ENCODE results near the gene MAST4.

The MAST4 gene

DNA sequence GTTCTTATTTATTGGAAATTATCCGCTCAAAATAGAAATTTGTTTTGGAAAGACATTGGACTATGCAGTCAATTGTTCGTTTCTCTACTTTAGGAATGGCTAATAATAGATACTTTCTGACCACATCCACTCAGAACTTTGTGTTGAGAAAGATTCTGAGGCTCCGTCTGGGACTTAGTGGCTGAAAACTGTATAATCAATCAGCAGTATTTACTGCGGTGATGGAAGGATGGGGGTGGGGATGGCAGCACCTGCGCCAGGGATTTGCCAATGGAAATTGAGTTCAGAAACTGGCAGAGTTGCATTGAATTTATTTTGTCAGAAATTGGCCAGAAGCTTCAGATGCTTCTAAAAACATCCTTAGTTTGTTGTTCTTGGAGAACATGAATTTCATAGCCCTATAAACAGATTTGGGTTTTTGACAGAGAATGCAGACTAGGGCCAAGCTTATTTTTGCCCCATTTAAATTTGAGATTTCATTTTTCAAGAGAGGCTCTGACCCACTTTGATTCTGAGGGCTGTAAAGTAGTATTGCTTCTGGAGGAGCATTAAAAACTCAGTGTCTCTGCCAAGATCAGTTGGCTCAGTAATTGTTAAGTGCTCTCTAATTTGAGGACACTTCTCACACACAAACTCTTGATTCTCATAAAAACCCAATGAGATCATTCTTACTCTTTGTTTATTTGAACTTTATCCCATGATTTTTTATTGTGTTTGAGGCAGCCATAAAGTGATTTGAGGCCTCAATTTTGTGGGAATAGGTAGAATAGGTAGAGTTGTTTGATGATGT lies 385.3 kb downstream of the MAST4 start:
- in situ Hi-C loops (cut with HindIII; ENCODE audit: low sequenced_read_pairs): no loop called here

DNA sequence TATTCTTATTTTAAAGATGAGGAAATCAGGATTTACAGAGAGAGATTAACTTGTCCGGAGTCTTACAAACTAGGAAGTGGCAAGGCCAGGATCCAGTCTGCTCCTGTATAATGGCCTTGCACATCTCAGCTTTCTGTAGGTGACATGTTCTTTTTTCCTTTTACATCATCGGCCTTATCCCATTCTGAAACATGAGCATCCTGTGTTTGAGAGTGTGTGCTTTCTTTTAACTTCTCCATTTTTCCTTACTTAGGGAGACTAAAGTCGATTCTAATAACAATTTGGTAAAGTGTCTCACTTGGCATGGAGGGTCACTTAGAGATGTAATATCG lies 385.8 kb downstream of the MAST4 start:
- in situ Hi-C loops (cut with HindIII; ENCODE audit: low sequenced_read_pairs): no loop called here

DNA sequence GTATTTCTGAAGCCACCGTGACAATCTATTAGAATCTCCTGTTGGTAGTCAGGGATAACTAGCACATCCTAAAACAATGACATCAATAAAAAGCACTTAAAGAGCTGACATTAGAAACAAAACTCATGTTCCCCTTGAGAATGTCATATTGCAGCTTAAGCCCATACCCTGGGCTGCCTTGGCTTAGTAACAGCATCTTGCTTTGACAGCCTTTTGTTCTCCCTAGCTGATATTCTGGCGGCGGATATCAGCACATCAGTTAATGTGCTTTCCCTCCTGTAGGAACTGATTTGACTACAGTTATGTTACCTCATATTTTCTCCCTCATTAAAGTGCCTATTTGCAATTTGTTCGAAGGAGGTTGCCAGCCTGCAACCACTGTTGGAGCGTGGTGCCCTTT lies 386.3 kb downstream of the MAST4 start:
- in situ Hi-C loops (cut with HindIII; ENCODE audit: low sequenced_read_pairs): no loop called here

DNA sequence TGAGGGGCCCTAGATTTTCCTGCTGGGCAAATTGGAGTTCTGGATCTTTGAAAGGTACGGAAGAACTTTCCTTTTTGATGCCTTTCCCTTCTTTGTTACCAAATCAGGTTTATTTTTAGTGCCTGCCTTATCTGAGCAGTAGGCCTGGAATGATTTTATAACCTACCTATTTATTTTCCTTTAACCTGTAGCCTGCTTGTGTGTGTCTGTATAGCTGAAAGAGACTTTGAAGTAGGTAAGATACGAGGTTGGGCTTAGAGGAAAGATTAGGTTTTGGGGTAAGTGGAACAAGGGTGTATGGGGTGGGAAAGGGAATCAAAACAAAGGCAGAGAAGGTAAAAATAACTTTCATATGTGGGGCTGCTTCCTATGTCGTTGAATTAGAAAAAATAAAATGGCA lies 389.2 kb downstream of the MAST4 start:
- in situ Hi-C loops (cut with HindIII; ENCODE audit: low sequenced_read_pairs): no loop called here

DNA sequence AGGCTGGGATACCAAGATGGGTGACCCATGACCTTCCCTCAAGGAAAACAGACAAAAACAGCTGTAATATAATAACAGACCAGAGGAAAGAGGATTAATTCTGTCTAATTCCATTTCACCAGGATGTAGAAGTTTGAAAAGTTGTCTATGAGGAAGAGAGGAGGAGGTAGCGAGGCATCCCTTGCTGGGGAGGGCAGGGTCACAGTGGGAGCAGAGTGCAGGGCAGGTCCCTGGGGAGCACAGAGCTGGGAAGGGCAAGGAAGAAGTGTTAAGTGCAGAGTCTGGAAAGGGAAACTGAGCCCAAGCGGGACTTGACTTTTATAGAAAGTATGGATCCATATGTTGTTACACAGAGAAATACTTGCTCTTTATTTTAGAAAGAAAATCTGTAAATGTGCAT lies 389.8 kb downstream of the MAST4 start:
- in situ Hi-C loops (cut with HindIII; ENCODE audit: low sequenced_read_pairs): no loop called here

DNA sequence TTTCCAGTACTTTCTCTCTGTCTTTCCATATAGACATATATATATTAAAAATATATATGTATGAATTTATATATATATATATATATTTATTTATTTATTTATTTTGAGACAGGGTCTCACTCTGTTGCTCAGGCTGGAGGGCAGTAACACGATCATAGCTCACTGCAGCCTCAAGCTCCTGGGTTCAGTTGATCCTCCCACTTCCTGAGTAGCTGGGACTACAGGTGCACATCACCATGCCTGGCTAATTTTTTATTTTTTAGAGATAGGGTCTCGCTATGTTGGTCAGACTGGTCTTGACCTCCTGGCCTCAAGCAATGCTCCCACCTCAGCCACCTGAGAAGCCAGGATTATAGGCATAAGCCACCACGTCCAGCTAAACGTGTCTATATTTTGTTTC lies 390.3 kb downstream of the MAST4 start:
- in situ Hi-C loops (cut with HindIII; ENCODE audit: low sequenced_read_pairs): no loop called here

DNA sequence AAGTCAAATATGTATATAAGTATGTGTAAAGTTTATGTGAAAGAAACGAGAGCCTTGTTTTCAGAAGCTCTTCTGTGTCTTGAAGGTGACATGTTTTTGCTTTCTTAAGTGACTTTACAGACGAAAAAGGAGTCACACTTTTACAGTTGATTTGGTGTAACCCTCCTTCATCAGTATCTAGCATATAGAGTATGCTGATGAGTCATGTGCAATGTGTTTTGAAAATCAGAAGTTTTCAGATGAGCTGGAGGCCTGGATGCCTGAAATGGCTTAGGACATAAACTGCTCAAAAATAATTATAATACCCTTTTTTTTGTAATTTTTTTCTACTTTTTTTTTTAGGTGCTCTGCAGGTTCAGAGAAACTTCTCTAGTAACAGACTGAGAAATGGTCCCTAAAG lies 390.9 kb downstream of the MAST4 start:
- in situ Hi-C loops (cut with HindIII; ENCODE audit: low sequenced_read_pairs): no loop called here

DNA sequence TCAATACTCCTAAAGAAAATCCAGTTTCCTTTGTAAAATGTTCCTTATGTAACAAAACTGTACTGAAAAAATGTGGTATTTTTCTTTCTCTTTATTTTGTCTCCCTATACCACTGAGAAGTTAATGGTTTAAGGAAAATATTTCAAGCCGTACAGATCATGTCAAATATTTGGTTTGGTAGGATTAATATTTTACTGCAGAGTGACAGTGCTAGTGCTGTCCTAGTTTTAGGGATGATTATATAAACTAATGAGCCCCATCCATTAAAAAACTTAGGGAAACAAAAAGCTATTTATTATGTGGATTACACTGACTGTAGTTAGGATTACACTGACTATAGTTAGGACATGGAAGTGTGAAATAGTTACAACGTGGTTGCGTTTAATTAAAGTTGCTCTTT lies 391.3 kb downstream of the MAST4 start:
- in situ Hi-C loops (cut with HindIII; ENCODE audit: low sequenced_read_pairs): no loop called here

DNA sequence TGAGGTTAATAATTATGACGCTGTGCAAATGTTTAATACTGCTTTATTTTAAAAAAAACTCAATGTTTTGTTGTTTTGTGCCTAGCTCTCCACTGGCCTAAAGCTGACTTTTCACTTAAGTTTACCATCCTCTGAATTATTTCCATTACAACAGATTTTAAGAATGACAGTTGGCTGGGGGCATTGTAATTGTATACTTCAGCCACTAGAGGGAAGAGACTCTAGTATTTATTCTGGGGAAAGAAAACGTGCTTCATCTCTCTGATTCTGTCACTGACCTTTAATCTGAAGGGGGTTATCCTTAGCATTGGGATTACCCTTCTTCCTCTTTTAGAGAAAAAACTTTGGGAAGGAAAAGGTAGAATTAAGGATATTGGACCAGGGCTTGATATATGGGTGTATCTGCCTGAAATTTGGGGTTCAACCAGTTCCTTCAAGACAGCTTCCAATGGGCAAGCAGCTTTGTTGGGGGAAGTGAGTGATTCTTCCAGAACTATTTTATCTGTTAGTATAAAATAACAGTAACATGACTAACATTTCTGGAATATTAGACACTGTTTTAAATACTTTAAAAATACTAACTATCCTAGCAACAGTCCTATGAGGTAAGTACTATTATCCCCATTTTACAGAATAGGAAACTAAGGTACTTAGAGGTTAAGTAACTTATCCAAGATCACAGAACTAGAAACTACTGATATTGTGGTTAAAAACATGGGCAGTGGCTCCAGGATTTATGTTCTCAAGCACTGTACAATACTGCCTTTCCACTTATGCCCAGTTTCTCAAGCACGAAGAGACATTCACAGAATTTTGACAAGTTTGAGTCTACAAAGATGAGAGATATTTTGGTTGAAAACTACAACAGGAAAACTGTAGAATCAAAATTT lies 392.0 kb downstream of the MAST4 start:
- in situ Hi-C loops (cut with HindIII; ENCODE audit: low sequenced_read_pairs): no loop called here

DNA sequence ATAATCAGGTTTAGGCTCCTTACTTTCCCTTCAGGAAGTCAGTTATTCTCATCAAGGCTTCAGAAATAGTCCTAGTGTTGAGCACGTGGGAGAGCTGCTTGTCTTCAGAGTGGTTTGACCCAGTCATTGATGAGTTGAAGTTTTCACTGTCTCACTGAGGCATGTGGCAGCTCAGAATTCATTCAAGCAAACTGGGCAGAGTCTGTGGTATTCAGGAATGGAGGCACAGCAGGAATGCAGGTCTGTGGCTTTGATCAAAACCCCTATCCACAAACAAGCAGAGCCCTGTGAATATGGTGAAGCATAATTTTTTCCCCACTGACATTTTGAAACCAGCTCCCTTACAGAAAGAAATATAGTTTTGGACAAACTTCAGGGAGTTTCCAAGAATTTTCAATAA lies 393.1 kb downstream of the MAST4 start:
- in situ Hi-C loops (cut with HindIII; ENCODE audit: low sequenced_read_pairs): no loop called here

DNA sequence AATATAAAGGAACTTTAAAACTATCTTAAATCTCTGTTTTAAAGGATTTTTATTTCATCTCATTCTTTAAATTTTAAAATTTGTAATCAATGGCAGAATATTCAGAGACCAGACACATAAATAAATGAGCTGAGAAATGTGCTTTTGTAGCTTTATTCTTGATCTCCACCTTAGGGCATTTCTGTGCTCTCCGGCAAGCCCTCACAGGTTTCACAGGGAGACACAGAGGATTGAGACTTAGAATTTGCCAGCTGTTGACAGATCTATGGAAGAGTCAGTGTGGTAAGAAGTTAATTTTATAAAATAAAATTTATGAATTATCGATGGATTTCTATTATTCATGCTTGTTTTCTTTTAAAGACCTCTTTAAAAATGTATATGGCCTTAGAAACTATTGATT lies 393.6 kb downstream of the MAST4 start:
- in situ Hi-C loops (cut with HindIII; ENCODE audit: low sequenced_read_pairs): no loop called here

DNA sequence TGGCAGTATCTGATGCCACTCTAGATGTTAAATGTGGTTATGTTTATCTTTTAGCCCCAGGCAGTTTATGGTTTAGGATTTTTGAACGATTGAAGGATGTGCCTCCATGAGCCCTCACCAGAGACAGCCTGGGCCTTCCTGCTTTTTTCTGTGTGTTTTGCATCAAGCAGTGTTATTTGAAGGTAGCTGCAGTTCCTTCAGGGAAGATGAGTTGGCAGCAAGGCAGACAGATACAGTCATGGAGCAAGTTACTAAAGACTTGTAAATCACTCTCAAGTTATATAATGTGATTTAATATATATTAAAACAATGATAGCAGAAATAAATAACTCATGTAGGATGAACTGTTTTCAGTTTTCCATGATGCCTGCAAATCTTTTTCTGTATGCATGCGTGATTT lies 395.6 kb downstream of the MAST4 start:
- in situ Hi-C loops (cut with HindIII; ENCODE audit: low sequenced_read_pairs): no loop called here

DNA sequence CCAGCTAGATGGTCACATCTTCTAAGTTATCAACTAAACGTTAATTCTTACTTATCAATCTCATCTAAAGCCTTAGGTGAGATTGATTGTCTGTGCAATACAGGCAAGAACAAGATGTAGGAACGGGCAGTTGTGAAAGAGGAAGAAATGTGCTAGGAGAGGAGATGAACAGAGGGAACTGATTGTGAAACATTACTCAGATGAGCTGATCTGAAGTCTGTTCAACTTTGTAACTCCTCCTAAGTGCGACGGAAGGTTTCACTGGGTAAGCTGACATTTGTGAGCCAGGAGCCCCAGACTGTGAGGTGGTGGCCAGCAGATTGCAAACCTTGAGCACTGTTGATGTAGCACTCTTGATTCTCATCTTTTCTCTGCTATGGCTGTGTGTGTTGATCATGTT lies 396.4 kb downstream of the MAST4 start:
- in situ Hi-C loops (cut with HindIII; ENCODE audit: low sequenced_read_pairs): no loop called here

DNA sequence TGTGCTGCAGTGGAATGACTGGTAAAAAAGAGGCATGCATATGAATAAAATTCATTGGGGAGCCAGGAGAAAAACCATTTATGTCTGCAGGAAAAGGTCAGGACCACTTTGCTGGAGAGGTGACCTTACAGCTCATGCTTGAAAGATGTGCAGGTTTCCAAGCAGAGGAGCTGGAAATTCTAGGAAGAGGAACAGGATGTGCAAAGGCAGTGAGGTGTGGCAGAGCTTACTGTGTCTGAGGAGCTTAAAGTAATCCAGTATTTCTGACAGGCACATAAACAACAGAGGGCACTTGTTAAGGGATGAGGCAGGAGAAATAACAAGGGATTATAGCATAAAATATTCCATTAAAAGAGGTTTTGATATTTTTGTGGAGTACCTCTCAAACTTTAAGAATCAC lies 397.3 kb downstream of the MAST4 start:
- in situ Hi-C loops (cut with HindIII; ENCODE audit: low sequenced_read_pairs): no loop called here

DNA sequence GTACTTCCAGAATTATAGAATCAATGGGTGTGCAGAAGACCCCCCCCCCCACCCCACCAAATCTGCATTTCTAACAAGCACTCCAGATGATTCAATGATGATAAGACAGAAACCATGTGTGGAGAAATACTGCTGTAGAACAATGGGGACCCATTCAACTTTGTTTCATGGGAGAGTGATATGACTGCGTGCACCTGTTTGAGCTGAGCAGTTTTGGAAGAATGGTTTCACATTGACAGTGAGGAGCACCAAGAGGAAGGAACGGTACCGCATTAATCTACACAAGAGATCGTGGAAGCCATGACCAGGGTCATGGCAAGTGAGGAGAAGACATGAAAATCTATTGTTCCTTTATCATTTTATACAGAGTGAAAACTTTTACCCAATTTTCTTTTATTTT lies 397.7 kb downstream of the MAST4 start:
- in situ Hi-C loops (cut with HindIII; ENCODE audit: low sequenced_read_pairs): no loop called here

DNA sequence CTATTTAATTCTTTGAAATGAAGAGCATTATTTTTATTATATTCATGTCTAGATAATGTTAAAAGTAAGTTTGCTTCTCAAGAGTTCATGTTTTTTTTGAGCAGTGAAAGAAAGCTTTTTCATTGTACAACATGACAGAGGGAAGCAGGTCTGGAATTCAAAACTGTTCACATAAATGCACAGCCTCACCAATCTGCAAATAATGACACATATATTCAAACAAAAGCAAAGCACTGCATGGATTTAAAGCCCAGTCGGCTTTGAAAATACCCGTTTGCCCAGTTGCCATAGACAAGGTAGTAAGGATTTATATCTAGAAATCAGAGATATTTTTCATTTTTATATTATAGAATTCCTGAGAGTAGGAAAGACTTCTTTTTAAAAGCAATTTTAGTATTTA lies 398.6 kb downstream of the MAST4 start:
- in situ Hi-C loops (cut with HindIII; ENCODE audit: low sequenced_read_pairs): no loop called here

DNA sequence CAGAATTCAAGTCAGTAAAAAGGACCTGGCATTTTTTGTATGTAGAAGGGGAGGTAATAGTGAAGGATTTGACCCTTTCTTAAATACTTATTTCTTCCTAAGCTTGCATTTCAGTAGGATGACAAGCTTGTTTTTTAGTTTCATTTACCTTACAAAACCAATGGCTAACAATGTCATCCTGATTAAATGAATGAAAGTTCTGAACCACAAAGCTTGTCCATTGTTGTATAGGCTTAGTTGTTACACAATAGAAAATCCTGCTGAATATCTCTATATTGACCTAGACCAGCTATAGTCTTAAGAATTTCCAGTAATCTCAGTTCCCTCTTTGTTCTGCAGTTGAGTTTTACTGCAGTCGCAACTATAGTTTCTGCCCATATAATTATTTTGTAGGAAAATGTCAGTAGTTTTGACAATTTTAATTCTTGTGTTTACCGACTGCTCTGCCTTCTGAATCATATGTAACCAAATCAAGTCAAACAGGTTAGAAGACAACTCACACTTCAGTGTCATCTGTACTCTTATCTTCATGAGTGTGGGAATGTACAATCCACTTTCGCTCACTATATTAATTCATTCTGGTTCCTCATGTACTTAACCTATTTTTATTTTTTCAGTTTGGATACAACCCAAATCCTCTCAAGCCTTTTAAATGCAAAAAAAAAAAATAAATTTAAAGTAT lies 404.7 kb downstream of the MAST4 start:
- in situ Hi-C loops (cut with HindIII; ENCODE audit: low sequenced_read_pairs): no loop called here

DNA sequence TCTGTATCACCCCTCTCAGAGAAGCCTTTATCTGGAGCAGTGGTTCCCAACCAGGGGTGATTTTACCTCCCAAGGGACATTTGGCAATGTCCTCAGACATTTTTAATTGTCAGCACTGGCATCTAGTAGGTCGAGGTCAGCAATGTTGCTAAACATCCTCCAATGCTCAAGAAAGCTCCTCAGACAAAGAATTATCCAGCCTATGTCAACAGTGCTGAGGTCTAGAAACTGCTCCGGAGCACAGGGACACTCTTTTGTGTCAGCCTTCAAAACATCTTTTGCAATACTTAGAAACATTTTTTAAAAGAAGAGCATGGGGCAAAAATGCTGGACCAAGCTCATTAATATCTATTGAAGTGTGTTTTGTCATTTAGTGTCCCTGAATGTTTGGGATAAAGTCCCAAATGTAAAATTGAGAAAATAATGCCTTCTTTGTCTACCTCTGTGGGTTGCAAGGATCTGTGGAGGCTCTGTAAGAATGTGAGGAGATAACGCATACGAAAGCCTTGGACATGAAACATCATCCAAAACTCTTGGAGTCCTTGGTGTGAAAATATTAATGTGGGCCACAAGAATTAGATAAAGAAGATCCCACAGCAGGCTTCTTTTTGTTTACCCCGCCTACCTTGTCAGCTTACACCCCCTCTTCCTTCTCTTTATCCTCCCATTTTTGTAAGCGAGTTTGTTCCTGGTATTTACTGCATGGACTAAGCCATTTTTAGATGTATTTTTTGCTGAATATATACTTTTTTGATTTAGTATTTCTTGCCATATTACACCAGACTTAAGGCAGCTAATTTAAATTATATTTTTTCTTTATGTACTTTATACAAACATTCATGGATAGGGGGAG lies 406.9 kb downstream of the MAST4 start:
- in situ Hi-C loops (cut with HindIII; ENCODE audit: low sequenced_read_pairs): no loop called here

DNA sequence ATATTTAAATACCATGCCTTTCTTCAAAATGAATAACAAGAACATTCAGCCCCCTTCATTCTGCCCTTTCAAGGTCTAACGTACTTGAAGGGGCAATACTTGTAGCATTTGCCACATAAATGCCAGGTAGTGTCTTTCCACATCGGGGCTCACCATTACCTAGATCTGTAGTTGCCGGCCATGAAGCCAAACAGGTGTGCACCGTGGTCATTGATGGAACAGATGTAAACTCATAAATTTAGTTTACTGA lies 407.4 kb downstream of the MAST4 start:
- in situ Hi-C loops (cut with HindIII; ENCODE audit: low sequenced_read_pairs): no loop called here

DNA sequence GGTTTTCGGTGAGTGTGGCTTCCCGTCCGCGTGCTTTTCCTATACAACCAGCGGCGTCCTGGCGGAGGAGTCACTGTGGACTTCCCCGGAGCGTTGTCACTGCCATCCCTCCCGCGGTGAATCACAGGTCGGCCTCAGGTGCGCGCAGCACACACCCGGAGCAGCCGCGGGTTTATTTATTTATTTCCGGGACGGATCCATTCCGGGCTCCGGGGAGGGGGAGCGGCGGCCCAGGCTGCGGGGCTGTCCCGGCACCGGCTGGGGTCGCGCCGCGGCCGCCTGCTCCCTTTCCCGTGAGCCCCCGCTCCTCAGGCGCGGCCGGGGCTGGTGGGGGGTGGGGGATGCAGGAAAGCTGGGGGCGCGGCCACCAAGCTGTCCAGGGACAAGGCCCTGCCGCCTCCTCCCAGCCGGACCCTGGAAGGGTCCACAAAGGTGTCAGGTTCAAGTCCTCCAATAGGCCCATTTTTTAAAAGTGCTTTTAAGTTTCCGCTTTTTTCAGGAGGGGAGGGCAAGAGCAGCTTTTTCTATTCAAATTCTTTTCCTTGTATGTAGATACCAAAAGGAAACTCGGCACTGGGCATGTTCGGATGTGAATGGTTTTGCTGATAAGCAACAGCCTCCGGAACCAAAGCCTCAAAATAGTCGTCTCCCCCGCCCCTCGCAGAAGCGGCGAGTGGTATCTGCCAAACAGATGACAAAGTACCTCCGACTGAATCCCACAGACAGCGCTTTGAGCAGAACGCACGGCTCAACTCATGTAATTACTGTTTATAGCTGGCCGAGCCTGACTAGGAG lies 407.9 kb downstream of the MAST4 start:
- in situ Hi-C loops (cut with HindIII; ENCODE audit: low sequenced_read_pairs): no loop called here
